Lower lobe of right lung (tissue), 2 donors: ENCODE results near the gene NFIC. TPM values are rescaled to one million over a fixed set of nuclear protein-coding genes. Genes with fewer than 3 reads are reported as not detected.

ENCODE experiments used
- ATAC-seq, 2 donors: fragments of 200-7000 bp; cut with Tn5 transposase; one replicate each; pipeline ENCODE4 v1.9.1; 2020 to 2022; ENCODE audit warnings: mild to moderate bottlenecking in 2 of 2, moderate library complexity in 2 of 2
- DNase-seq: peaks from one replicate; pipeline ENCODE4 v3.0.0-alpha.2; 2020
- H3K27ac ChIP-seq: fragments of 200-600 bp; one replicate; pipeline ENCODE4 v1.8.0; 2022
- H3K27me3 ChIP-seq: fragments of 200-600 bp; one replicate; pipeline ENCODE4 v1.8.0; 2022; ENCODE audit warnings: low read depth
- H3K36me3 ChIP-seq: fragments of 200-600 bp; one replicate; pipeline ENCODE4 v1.8.0; 2022; ENCODE audit warnings: mild to moderate bottlenecking
- H3K4me1 ChIP-seq: fragments of 200-600 bp; one replicate; pipeline ENCODE4 v1.8.0; 2022
- H3K4me3 ChIP-seq: fragments of 200-600 bp; one replicate; pipeline ENCODE4 v1.8.0; 2022; ENCODE audit warnings: mild to moderate bottlenecking
- H3K9me3 ChIP-seq: fragments of 200-600 bp; one replicate; pipeline ENCODE4 v1.8.0; 2022
- CTCF ChIP-seq: fragments of 200-600 bp; IDR thresholded peaks from one replicate; pipeline ENCODE4 v1.8.0; 2022; ENCODE audit warnings: antibody characterized with exemption, mild to moderate bottlenecking
- intact Hi-C: fragments of 100-400 bp; cut with DNase I; formaldehyde crosslinking; loops from one replicate; pipeline ENCODE4 v1.11.0; 2022
- total RNA-seq: library from RNA; stranded (reverse); fragmentation: NEBNext Ultra II Directional; extraction: Animal tissue kit (Norgen Biotek cat#: 25700); gene quantifications from one replicate; pipeline ENCODE4 v1.2.1, GENCODE V29; 2021
- donor health status: DM: no; HTN: yes; CAD: no; lungs with severe emphysema.

Gene NFIC
- total RNA-seq, 1 donor from 2014 or later: 132 TPM

- Histone ChIP-seq H3K4me1 (peaks cover 11% of the 10 kb centered on the region), H3K27me3 (no peaks in the 10 kb centered on the region), H3K4me3 (peak overlapping the region; percentile 100), H3K36me3 (peaks cover 18% of the 10 kb centered on the region), H3K27ac (peak overlapping the region; percentile 99), H3K9me3 (no peaks in the 10 kb centered on the region)
- no peak for TF ChIP-seq CTCF
- no peak for DNase-seq
- intact Hi-C loops: no loop called here
- ATAC-seq: peak; percentile 9 to 15
These were observed 133.5 kb downstream of the NFIC start for GRCh38 chr19:3499738-3500428.

GRCh38 chr19:3500429-3501101 lies 134.2 kb downstream of the NFIC start, which contains the start of gene DOHH:
Gene DOHH, minus strand, starts transcription at chr19:3500674. Its CDS starts 3,860 bp downstream, at chr19:3496814.
- peak; percentile 94 to 96 for ATAC-seq
- H3K36me3 ChIP-seq: peaks cover 12% of the 10 kb centered on the region
- peak within 1 kb of the TSS; percentile 99 for H3K27ac ChIP-seq
- peaks cover 11% of the 10 kb centered on the region for H3K4me1 ChIP-seq
- TF ChIP-seq CTCF: no peak
- no peaks in the 10 kb centered on the region for H3K9me3 ChIP-seq
- intact Hi-C loops: no loop called here
- H3K27me3 ChIP-seq: no peaks in the 10 kb centered on the region
- peak; percentile 97 for DNase-seq
- H3K4me3 ChIP-seq: peak within 1 kb of the TSS; percentile 100

- H3K27me3 ChIP-seq: no peaks in the 10 kb centered on the region
- no peak for DNase-seq
- H3K36me3 ChIP-seq: no peaks in the 10 kb centered on the region
- no peak overlapping the region for H3K27ac ChIP-seq
- H3K4me3 ChIP-seq: no peak overlapping the region
- H3K4me1 ChIP-seq: peaks cover 11% of the 10 kb centered on the region
- ATAC-seq: no peak
- no peaks in the 10 kb centered on the region for H3K9me3 ChIP-seq
- no peak for TF ChIP-seq CTCF
- intact Hi-C loops: no loop called here
These were observed 135.4 kb downstream of the NFIC start for GRCh38 chr19:3501780-3502179.

GRCh38 chr19:3503036-3503572 lies 136.7 kb downstream of the NFIC start:
- Histone ChIP-seq H3K36me3 (no peaks in the 10 kb centered on the region), H3K4me1 (peaks cover 19% of the 10 kb centered on the region), H3K27ac (no peak overlapping the region), H3K27me3 (no peaks in the 10 kb centered on the region), H3K9me3 (no peaks in the 10 kb centered on the region), H3K4me3 (no peak overlapping the region)
- DNase-seq (no peak), ATAC-seq (no peak)
- TF ChIP-seq CTCF: no peak
- intact Hi-C loops: no loop called here

GRCh38 chr19:3504735-3505134 lies 138.4 kb downstream of the NFIC start:
- DNase-seq (no peak), ATAC-seq (no peak)
- Histone ChIP-seq H3K27ac (peak overlapping the region; percentile 84), H3K36me3 (peaks cover 8% of the 10 kb centered on the region), H3K9me3 (no peaks in the 10 kb centered on the region), H3K4me3 (no peak overlapping the region), H3K4me1 (peaks cover 24% of the 10 kb centered on the region), H3K27me3 (no peaks in the 10 kb centered on the region)
- no peak for TF ChIP-seq CTCF
- intact Hi-C loops: no loop called here
